Measurements from ENCODE around the gene FGF19.

FGF19 gene

DNA sequence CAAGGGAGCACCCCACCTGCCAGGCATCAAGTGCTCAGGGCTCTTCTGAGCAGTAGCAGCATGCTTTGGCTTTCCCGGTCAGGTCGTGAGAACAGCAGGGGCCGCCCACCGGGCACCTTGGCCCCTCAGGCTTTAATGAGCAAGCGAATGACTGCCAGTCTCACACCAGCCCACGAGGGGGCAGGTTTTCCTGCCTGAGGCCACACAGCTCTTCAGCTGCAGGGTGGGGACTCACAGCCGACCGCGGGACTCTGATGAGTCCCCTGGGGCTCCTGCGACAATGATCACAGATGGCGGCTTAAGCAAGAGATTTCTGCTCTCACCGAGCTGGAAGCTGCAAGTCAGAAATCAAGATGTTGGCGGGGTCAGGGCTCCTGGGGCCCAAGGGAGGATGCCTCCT lies 14.3 kb upstream of the FGF19 start:
- peak; percentile 67 for DNase-seq (ENCODE audit: low spot score)

- DNase-seq (ENCODE audit: low spot score) = no peak
These were observed 13.3 kb upstream of the FGF19 start for GRCh38 chr11:69716891-69717747.

GRCh38 chr11:69716099-69716498 lies 12.3 kb upstream of the FGF19 start:
- DNase-seq (ENCODE audit: low spot score) = no peak

DNA sequence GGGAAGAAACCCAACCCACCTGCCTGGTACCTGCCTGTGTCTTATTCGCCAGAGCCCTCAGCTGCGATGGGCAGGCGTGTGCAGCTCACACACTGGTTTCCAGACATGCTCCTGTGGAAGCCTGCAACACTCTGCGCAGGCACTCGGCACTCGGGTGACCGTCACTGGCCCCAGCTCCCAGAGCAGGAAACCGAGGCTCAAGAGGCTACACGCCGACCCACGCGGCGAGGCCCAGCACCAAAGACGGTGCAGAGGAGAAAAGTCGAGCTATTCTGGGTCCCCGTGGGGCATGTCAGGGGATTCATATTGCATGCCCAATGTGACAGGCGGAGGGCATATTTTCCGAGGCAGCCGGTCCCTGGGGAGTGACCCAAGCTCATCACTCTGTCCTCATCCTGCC lies 11.6 kb upstream of the FGF19 start:
- DNase-seq (ENCODE audit: low spot score) = no peak

DNA sequence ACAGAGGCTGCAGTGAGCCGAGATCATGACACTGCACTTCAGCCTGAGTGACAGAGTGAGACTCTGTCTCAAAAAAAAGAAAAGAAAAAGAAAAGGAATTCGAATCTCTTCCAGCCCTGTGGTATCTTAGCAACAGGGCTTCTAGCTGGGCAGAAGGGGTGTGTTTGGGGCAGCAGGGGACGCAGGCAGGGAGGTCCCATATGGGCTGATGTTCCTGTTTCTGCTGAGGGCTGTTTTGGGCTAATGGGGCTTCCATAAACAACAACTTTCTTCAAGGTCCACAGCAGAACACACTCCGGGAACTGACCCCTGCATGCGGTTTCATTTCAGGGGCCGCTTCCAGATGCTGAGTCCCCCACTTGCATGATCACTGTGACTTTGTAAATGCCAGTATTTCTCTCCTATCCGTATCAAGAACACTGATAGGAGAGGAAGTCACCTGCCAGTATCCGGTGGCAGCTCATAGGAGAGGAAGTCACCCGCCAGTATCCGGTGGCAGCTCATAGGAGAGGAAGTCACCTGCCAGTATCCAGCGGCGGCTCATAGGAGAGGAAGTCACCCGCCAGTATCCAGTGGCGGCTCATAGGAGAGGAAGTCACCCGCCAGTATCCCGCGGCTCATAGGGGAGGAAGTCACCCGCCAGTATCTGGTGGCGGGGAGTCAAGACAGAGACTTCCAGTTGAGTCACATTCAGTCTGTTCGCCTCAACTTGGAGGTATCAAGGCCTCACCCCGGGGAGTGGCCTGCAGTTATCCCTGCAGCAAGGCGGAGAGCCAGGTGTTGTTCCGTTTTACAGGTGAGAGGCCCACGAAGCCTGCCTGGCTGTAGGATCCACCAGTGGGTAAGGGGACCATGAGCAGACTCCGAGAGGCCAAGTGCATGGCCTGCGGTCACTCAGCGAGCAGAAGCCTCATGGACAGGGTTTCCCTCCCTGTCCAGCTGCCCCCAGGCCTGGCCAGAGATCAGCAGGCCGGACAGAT lies 8.3 kb upstream of the FGF19 start:
- DNase-seq (ENCODE audit: low spot score) = no peak

DNA sequence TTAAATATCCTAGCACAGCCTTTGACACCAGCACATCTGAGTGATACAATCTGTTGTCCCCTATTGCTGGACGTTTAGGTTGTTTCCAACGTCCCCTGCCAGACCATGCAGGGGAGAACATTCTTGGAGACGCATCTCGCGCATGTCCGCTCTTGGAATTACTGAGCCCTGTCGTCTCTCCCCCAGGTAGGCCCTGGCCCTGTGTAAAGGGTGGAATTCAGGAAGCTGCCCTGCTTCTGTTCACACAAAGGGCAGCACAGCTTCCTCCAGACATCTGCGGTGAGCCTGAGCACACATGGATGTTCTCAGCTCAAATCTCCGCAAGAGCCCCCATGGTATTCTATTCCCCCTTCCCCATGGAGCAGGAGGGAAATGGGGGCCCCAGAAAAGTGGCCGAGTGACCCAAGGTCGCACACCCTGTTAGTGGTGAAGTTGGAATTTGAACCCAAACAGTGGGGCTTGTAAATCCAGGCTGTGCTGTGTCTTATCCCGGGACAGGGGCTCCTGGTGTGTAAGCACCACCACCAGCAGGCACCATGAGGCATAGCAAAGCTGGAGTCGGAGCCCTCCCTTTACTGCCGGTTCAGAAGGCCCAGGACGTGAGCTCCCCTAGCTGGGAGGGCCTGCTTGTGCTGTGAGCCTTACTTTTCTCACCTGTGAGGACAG lies 5.0 kb upstream of the FGF19 start:
- no peak for DNase-seq (ENCODE audit: low spot score)

GRCh38 chr11:69707176-69707575 lies 3.4 kb upstream of the FGF19 start:
- no peak for DNase-seq (ENCODE audit: low spot score)

DNA sequence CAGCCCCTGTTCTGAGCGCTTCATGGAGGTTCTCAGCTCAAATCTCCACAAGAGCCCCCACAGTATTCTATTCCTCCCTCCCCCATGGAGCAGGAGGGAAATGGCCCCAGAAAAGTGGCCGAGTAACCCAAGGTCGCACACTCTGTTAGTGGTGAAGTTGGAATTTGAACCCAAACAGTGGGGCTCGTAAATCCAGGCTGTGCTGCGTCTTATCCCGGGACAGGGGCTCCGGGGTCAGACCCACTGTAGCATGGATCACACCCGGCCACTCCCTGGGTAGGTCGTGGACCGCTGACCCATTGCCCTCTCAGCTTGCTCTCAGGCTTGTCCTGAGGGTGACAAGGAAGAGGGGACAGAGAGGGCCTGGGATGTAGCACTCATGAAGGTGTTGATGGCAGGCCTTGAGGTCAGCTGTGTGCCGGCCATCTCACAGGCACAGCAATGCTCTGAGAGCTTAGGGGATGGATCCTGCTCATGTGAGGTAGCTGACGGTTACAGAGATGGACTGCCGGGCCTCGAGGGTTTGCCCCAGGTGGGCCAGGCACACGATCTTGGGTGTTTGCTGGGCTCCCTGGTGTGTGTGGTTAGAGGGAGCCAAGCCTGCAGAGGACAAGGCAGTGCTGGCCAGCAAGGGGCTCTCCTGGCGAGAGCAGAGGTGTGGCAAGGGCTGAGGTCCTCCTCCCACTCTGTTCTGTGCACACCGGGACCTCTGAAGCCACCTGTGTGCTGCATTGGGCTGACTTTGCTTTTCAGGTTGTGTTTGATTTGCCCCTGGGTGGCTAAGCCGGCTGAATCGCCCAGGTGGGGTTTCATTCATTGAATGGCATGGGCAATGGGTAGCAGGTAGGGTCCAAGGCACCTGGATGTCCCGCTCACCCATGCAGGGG lies 2.3 kb upstream of the FGF19 start:
- DNase-seq (ENCODE audit: low spot score) = no peak

- DNase-seq (ENCODE audit: low spot score) = no peak
These were observed 1.6 kb upstream of the FGF19 start for GRCh38 chr11:69705351-69705811.

DNA sequence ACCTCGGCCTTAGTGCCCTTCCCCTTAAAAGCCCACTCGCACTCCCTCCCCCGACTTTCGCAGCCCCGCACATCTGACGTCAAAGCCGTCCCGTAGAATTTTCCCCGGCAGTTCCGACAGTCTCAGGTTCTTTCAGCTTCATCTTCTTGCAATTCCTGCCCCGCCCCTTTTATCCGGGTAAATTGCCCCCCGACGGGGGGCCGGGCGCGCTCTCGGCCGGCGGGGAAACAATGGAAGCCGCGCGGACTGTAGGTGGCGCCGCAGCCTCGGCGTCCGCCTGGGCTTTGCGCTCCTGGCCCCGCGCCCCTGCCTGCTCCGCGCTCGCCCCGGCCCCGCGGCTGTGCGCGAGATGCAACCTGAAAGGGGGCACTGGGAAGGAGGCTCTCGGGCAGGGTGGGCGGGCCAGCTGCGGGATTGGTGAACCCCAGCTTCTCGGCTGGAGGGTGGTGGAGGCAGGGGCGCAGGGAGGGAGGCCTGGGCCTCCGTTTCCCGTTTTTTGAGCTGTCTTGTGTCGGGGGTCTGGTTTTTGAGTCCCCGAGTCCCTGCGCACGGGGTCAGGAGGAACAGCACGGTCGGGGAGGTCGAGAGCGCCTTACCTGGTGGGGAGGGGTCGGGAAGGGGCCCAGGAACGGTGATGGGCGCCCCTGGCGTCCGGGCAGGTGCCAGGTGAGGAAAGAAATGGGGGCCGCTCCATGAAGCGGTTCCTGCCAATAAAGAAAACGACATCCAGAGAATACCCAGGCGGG lies 859 bp upstream of the FGF19 start:
- peak; percentile 75 for DNase-seq (ENCODE audit: low spot score)

- no peak for DNase-seq (ENCODE audit: low spot score)
These were observed 412 bp downstream of the FGF19 start for GRCh38 chr11:69703453-69703767.

- DNase-seq (ENCODE audit: low spot score) = no peak
These were observed 911 bp downstream of the FGF19 start for GRCh38 chr11:69702769-69703452.

- DNase-seq (ENCODE audit: low spot score) = no peak
These were observed 1.6 kb downstream of the FGF19 start for GRCh38 chr11:69702239-69702691.

DNA sequence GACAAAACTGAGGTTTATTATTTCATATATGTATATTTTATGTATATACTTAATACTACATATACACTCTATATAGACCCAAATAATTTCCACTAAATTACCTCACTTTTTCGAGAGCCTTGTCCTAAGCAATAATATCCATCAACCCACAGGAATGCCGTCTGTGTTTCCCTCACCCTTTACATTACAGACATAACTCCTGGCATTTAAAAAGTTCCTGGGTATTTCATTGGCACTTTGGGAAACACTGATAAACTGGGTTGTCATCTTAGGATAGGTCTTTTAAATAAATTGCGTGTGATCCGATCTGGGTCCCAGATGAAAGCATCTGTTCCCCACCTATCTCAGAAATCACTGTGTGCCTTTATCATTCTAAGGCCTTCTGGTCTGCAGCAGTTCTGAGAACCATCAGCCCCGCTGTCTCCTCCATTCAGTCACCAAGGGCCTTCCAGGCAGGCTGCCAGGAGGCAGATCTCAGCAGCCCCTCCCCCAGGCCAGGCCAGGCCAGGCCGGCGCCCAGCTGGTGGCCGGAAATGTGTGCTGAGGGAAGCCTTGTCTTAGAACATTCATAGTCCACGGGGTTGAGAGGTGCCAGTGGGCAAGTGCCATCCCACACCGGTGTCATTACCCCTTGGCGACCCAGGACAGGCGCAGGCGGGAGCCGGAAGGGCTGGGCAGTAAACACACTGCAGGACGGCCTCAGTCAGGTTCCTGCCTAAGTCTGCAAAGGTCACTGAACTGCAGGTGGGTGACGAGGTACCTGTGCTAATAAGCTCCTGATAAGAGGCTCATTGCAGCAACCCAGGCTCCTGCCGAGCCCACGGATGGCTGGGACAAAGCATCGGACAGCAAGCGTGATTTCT lies 3.3 kb downstream of the FGF19 start:
- DNase-seq (ENCODE audit: low spot score) = peak; percentile 53

DNA sequence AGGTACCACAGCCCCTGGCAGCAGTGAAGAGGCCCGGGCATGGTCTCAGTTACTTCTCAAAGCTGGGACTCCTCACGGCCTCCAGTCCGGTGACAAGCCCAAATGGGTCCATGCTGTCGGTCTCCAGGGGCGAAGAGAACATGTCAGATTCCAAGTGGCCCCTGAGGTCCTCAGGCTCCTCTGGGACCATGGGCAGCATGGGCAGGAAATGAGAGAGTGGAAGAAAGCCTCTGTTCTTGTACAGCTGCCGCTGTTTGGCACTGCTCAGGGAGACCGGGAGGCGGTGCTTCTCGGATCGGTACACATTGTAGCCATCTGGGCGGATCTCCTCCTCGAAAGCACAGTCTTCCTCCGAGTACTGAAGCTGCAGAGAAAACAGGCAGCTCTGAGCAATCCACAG lies 4.6 kb downstream of the FGF19 start:
- DNase-seq (ENCODE audit: low spot score) = peak; percentile 65

- DNase-seq (ENCODE audit: low spot score) = peak; percentile 3
These were observed 5.5 kb downstream of the FGF19 start for GRCh38 chr11:69698362-69698761.

DNA sequence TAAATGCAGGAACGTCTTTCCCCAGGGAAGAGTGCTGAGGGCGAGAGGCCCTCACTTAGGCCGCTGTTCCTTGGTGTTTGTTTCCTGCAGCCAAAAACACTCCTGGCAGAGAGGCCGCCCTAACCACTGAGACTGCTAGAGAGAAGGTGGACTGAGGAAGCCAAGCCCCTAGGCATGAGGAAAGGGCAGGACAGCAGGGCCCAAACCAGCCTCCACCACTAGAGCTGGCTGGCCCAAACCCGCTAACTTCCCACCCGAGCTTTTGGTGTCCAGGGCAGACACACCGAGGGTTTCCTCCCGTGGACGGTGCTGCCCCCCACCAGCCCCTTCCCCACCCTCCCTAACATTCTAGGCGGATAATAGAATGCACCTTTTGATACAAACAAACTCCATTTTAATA lies 6.0 kb downstream of the FGF19 start:
- no peak for DNase-seq (ENCODE audit: low spot score)

DNA sequence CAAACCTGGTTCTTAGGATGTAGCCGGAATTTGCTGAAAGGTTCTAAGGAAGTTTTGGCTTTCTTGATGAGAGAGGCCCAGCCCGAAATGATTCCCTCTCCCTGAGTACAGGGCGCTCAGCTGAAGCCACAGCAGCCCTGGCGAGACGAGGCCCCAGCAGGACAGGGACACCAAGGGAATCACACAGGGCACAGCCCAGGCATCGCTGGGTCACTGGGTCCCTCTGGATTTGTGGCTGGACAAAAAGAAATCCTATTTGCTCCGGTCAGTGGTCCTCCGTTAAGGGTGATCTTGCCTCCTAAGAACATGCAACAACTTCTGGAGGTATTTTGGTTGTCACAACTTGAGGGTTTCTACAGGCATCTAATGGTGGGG lies 6.4 kb downstream of the FGF19 start:
- DNase-seq (ENCODE audit: low spot score) = no peak

Measured in AG20443 (cell line).